Measurements from ENCODE around the gene TLNRD1.
"Not testable (repeated sequence)": the region's sequence is repeated elsewhere in the genome, so short reads cannot be mapped to it uniquely, and the experiment has no call there.

Gene TLNRD1

DNA sequence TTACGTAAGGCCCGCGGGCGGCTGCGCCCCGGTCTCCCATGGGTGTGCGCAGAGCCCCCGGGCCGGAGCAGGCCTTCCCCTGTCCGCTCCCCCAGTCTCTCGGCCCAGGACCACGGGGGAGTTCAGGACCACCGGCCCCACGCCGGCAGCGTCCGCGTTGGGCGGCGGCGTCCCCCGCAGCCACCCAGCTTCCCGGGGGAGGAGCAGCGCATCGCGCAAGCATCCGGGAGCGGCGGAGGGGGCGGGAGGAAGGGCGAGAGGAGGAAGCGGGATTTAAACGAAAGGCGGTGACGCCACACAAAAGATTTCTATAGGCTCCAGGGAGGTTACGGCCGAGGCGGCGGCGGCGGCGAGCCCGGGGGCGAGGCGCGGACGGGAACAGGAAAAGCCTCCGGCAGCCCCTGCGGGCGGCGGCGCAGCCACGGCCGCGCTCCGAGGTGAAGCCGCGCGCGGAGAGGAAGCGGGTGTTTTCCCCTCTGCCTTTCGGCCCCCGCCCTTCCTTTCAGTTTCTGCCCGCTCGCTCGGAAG, at the start of gene TLNRD1:
TSS of gene TLNRD1 (plus strand) at position 300 of the 528 bp plus-strand sequence. CDS start 1,349 bp downstream, outside the sequence.
- DNase-seq: peak; percentile 83

DNA sequence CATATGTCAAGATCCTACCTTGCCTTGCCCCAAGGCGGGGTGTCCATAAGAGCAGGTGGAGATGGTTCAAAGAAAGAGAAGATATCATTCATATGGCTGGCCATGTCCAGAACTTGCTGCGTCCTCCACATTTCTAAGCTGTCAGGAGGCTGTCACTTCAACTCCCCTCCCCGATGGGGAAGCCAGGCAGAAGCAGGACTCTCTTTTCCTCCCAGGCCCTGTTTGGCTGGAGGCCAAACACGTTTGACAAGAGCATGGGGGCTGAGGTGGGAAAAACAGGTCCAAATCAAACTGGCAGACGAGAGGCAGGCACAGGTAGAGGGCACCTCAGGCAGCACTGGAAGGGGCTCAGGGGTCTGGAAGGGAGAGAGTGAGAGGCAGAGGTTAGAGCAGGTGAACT, 48.8 kb upstream of the TLNRD1 start:
- DNase-seq: no peak

GRCh38 chr15:80953001-80953952, 47.4 kb upstream of the TLNRD1 start:
- no peak for DNase-seq

- no peak for DNase-seq
These were observed 46.6 kb upstream of the TLNRD1 start for GRCh38 chr15:80953953-80954778.

DNA sequence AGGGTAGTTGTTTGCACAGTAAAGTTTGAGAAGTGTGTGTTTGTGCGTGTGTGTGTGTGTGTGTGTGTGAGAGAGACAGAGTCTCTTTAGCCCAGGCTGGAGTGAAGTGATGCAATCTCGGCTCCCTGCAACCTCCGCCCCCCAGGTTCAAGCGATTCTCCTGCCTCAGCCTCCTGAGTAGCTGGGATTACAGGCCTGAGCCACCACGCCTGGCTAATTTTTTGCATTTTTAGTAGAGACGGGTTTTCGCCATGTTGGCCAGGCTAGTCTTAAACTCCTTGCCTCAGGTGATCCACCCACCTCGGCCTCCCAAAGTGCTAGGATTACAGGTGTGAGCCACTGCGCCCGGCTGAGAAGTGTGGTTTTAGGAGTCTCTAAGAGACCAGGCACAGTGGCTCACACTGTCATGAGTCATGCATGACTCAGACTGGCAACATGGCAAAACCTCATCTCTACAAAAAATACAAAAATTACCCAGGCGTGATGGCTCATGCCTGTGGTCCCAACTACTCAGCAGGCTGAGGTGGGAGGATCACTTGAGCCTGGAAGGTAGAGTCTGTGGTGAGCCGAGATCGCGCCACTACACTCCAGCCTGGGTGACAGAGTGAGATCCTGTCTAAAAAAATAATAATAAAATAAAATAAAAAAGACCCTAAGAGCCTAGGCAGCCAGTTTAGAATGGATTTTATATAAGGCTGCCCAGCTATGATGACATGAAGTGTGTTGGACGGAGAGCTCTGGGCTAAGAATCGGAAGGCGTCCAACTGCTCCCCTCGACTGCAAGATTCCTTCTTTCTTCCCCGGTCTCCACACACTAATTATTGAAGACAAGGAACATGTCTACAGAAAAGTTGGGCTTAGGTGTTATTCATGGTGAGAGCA, 44.9 kb upstream of the TLNRD1 start:
- not testable (repeated sequence) for DNase-seq

GRCh38 chr15:80957556-80957955, 43.2 kb upstream of the TLNRD1 start:
- no peak for DNase-seq

DNA sequence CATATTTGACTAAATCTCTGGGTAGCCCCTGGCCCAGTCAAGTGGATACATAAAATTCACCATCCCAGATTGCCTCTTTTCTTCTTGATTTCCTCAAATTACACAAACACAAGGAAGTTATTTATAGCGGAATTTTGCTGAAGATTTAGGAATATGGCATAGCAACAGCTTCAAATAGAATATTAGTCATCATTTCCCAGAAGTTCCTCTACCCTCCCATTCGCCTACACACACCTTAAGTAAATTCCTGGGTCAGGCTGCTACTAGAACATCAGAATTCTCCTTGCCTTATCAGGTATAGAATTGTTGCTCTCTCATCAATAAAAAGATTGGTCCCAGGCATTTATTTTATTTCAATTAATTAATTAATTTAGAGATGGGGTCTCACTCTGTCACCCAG, 42.7 kb upstream of the TLNRD1 start:
- DNase-seq: no peak

DNA sequence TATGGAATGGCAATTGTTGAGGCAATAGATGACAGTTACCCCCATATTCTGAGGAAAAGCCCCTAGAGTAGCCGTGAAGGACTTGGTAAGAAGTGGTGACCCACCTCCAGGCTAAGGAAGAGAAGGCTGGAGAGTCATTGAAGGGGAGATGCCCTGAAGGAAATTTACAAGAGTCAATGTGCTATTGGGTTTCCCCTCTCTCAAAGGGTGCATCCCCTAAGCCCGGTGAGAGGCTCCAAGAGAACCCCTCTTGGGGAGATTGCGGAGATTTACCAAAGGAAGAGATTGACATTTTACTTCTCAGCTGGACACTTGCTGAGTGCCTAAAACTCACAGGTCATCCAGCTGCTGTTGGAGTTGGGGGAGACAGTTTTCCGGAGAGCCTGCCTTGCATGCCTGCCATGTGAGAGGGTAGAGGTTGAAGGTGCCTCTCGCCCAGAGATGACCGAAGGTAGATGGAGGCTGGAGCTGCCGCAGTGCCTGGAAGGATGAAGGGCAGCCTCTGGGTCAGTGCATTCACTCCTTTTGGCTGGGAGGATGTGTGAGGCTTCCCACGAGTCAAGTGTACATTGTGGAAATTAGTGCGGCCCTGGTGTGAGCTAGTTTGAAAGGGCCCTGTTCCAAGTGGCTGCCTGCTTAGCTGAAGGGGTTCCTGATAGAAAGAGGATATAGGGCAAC, 41.8 kb upstream of the TLNRD1 start:
- DNase-seq: no peak

GRCh38 chr15:80965454-80965853, 35.3 kb upstream of the TLNRD1 start:
- DNase-seq: not testable (repeated sequence)

GRCh38 chr15:80966431-80967197, 34.1 kb upstream of the TLNRD1 start:
- DNase-seq: no peak

DNA sequence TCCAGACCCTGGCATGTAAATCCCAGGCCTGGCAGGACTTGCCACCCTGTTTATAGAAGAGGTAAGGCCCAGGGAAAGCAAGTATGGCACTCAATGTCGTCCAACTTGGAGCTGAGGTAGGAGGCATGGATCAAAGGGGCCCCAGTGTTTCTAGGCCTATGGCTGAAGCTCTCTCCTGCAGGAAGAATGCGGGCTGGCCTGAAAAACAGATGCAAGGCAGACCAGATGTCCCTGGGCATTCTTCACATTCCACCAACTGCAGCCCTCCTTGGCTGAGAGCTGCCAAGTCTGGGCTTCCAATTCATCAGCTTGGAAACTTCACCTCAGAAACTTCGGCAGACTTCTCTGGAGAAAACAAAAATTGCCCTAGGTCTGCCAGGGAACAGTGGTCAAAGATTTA, 33.3 kb upstream of the TLNRD1 start:
- DNase-seq: no peak

GRCh38 chr15:80967991-80968510, 32.7 kb upstream of the TLNRD1 start:
- no peak for DNase-seq

DNA sequence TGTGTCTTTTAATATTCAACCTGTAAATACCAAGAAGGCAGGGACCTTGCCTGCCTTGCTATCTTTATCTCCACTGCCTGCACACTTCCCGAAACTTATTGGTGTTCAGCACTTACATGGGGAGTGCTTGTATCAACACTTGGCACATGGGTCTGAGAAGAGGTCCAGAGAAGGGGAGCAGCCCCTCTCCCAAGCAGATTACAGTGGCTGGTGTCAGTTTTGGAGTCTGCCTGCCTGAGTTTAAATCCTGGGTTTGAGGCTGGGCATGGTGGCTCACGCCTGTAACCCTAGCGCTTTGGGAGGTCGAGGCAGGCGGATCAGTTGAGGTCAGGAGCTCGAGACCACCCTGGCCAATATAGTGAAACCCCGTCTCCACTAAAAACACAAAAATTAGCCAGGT, 31.4 kb upstream of the TLNRD1 start:
- DNase-seq: no peak

GRCh38 chr15:80970018-80970657, 30.6 kb upstream of the TLNRD1 start:
- peak; percentile 32 for DNase-seq

GRCh38 chr15:80970658-80971057, 30.1 kb upstream of the TLNRD1 start:
- DNase-seq: no peak

DNA sequence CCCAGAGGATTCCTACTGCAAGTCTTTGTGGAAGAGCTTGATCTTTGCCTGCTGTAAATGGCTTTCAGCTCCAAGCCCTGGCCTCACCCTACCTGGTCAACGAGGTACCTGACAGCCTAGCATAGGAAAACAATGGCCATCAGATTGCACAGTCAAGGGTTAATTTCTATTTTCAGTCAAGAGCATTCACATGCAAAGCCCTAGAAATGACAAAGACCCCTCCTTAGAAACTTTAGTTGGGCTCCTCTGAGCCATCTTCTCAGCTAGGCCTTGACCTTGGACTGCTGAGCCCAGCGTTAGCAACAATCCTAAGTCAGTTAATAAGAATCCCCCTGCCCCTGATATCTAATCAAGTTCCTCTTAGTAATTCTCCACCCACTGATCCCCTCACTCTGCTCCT, 29.6 kb upstream of the TLNRD1 start:
- no peak for DNase-seq

- DNase-seq: no peak
These were observed 28.4 kb upstream of the TLNRD1 start for GRCh38 chr15:80972276-80972675.

DNA sequence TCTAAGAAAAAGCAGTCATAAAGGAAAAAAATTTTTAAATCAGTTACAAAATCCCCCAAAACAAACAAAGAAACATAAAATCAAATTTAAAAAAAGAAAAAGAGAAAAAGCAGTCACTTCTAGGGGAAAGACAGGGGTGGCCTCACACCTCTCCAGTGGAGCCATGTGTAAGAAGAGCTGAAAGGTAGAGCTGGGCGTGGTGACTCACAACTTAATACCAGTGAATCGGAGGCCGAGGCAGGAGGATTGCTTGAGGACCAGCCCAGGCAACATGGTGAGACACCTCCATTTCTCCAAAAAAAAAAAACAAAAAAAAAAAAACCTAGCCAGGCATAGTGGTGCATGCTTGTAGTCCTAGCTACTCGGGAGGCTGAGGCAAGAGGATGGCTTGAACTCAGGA, 25.8 kb upstream of the TLNRD1 start:
- DNase-seq: no peak

GRCh38 chr15:80976851-80977250, 23.9 kb upstream of the TLNRD1 start:
- DNase-seq: no peak

GRCh38 chr15:80977627-80978036, 23.1 kb upstream of the TLNRD1 start:
- DNase-seq: peak; percentile 58

Measured in NCI-H2171 (cell line).